Natural killer cell (primary cell): ENCODE measurements around the gene UBE2D2. TPM values are rescaled to one million over a fixed set of nuclear protein-coding genes. Genes with fewer than 3 reads are reported as not detected.

Experiments used
- ATAC-seq, 3 donors: fragments of 150-1000 bp in 2 of 3; fragments of 200-7000 bp in 1 of 3; cut with Tn5 transposase; 1 replicate in 1 of 3; 2 replicates in 2 of 3; pipeline ENCODE4 v1.10.0; 2021; ENCODE audit warnings: mild to moderate bottlenecking in 2 of 3, moderate library complexity in 2 of 3
- DNase-seq, 2 donors: peaks; one replicate each; pipeline versions ENCODE4 v3.0.0 to v3.0.0-alpha.2; 2013 to 2021; ENCODE audit warnings: mixed read lengths in 1 of 2
- H3K27ac ChIP-seq: one replicate; pipeline ENCODE4 v1.5.1; 2013; ENCODE audit warnings: mild to moderate bottlenecking, low read length
- H3K27me3 ChIP-seq: one replicate; pipeline ENCODE4 v1.6.1; 2013; ENCODE audit warnings: low read length; ENCODE audit not compliant: control insufficient read depth, insufficient read depth
- H3K36me3 ChIP-seq: one replicate; pipeline ENCODE4 v1.6.1; 2013; ENCODE audit warnings: low read length; ENCODE audit not compliant: control insufficient read depth, insufficient read depth
- H3K4me1 ChIP-seq: one replicate; pipeline ENCODE4 v1.6.1; 2013; ENCODE audit warnings: low read length; ENCODE audit not compliant: control insufficient read depth, insufficient read depth
- H3K4me3 ChIP-seq: one replicate; pipeline ENCODE4 v1.5.1; 2013; ENCODE audit warnings: low read length
- H3K9me3 ChIP-seq: one replicate; pipeline ENCODE4 v1.6.1; 2013; ENCODE audit warnings: low read length; ENCODE audit not compliant: control insufficient read depth, insufficient read depth
- H3K27ac Mint-ChIP-seq, 2 donors: one replicate each; pipeline ENCODE4 v1.8.0; 2022; ENCODE audit warnings: mild to moderate bottlenecking in 2 of 2, mixed read lengths in 2 of 2, moderate library complexity in 1 of 2
- H3K27me3 Mint-ChIP-seq, 2 donors: one replicate each; pipeline ENCODE4 v1.8.0; 2022; ENCODE audit warnings: low read depth in 2 of 2, mixed read lengths in 2 of 2
- H3K36me3 Mint-ChIP-seq: one replicate; pipeline ENCODE4 v1.8.0; 2022; ENCODE audit warnings: mixed read lengths
- H3K4me1 Mint-ChIP-seq, 2 donors: one replicate each; pipeline ENCODE4 v1.8.0; 2022; ENCODE audit warnings: mixed read lengths in 2 of 2
- H3K4me3 Mint-ChIP-seq: one replicate; pipeline ENCODE4 v1.8.0; 2022; ENCODE audit warnings: mild to moderate bottlenecking, moderate library complexity, mixed read lengths
- H3K9me3 Mint-ChIP-seq, 2 donors: one replicate each; pipeline ENCODE4 v1.8.0; 2022; ENCODE audit warnings: mixed read lengths in 2 of 2
- WGBS: methylation state at CpG from one replicate; pipeline ENCODE4 v1.1.7; 2013; ENCODE audit warnings: missing lambda C conversion rate; ENCODE audit not compliant: insufficient coverage; 5-methylcytosine and 5-hydroxymethylcytosine counted together
- intact Hi-C: fragments of 100-400 bp; cut with micrococcal nuclease; formaldehyde crosslinking; loops from one replicate; pipeline ENCODE4 v1.14.2; 2022
- total RNA-seq, 4 donors: library from RNA; stranded (reverse); fragments of 120-200 nt in 1 of 4; gene quantifications; one replicate each; pipeline versions ENCODE4 v1.2.3 to v1.2.4, GENCODE V29; 2013 to 2022
- TF ChIP-seq, protein P1 (sequence below): fragments of 200-600 bp; IDR thresholded peaks from one replicate; pipeline ENCODE4 v1.8.0; 2022; ENCODE audit warnings: antibody characterized with exemption

The UBE2D2 gene
- total RNA-seq, 3 donors from 2014 or later (not counting 1 experiment from before 2014, with no cell fraction given): 127 to 139 (median 131) TPM

DNA sequence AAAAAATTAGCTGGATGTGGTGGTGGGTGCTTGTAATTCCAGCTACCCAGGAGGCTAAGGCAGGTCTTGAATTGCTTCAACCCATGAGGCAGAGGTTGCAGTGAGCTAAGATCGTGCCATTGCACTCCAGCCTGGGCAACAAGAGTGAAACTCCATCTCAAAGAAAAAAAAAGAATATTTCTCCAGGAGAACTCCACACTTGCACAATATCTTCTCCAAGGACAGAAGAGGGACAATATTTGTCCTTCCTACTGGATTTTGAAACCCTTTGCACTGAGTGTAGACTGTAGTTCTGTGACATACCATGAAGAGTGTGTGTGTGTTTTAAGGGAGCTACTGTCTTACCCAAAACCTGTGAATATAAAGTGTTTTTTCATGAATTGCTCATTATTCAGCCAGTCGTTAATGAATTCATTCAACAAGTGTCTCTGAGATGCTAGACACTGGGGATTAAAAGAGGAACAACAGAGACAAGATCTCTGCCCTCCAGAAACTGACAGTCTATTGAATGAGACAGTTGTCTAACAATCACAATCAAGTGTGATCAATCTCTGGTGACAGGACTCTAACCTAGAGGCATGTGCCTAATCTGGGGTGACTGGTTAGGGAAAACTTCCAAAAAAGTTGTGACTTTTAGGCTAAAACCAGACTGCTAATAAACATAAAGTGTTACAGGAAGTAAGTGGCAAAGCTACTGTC lies 9.8 kb upstream of the UBE2D2 start:
- H3K4me1 Mint-ChIP-seq: peaks cover 0 to 5% of the 10 kb centered on the region in 2 donors
- ATAC-seq (no peak), DNase-seq (no peak)
- intact Hi-C loops: no loop called here
- no peaks in the 10 kb centered on the region for H3K27me3 ChIP-seq
- no peaks in the 10 kb centered on the region for H3K36me3 Mint-ChIP-seq
- no peaks in the 10 kb centered on the region for H3K9me3 Mint-ChIP-seq
- TF ChIP-seq, protein P1, sequence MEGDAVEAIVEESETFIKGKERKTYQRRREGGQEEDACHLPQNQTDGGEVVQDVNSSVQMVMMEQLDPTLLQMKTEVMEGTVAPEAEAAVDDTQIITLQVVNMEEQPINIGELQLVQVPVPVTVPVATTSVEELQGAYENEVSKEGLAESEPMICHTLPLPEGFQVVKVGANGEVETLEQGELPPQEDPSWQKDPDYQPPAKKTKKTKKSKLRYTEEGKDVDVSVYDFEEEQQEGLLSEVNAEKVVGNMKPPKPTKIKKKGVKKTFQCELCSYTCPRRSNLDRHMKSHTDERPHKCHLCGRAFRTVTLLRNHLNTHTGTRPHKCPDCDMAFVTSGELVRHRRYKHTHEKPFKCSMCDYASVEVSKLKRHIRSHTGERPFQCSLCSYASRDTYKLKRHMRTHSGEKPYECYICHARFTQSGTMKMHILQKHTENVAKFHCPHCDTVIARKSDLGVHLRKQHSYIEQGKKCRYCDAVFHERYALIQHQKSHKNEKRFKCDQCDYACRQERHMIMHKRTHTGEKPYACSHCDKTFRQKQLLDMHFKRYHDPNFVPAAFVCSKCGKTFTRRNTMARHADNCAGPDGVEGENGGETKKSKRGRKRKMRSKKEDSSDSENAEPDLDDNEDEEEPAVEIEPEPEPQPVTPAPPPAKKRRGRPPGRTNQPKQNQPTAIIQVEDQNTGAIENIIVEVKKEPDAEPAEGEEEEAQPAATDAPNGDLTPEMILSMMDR: no peak
- no peak overlapping the region for H3K27ac ChIP-seq
- H3K9me3 ChIP-seq: no peaks in the 10 kb centered on the region
- peaks cover 0 to 3% of the 10 kb centered on the region in 2 donors for H3K27me3 Mint-ChIP-seq
- 54% methylated on average over 2 of the region's 2 CpGs for WGBS
- no peak overlapping the region for H3K4me3 ChIP-seq
- no peaks in the 10 kb centered on the region for H3K36me3 ChIP-seq
- no peaks in the 10 kb centered on the region for H3K4me1 ChIP-seq
- H3K27ac Mint-ChIP-seq: no peak overlapping the region
- H3K4me3 Mint-ChIP-seq: no peak overlapping the region

DNA sequence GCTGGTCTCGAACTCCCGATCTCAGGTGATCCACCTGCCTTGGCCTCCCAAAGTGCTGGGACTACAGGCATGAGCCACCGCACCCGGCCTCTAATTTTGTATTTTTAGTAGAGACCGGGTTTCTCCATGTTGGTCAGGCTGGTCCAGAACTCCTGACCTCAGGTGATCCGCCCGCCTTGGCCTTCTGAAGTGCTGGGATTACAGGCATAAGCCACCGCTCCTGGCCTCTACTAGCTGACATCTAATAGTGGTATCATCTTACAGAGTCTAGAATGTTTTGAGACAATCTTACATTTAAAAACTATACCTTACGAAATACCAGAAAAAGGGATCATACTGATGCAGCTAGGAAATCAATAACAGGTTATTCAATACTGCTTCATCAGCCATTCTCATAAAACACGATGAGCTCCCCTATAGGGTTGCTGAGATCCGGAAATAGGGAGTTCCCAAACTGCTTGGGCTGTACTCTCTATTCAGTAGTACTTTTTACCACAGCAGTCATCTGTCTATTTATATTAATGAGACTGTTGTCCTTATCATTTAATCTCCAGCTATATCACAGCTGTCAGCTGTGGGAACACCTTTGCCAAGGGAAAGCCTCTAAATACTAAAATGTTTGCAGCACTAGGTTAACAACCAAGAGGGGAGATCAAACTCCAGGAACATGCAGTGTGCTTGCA lies 8.1 kb upstream of the UBE2D2 start:
- no peaks in the 10 kb centered on the region for H3K9me3 Mint-ChIP-seq
- Histone ChIP-seq H3K27me3 (no peaks in the 10 kb centered on the region), H3K4me3 (no peak overlapping the region), H3K36me3 (no peaks in the 10 kb centered on the region), H3K27ac (no peak overlapping the region), H3K9me3 (no peaks in the 10 kb centered on the region), H3K4me1 (no peaks in the 10 kb centered on the region)
- H3K27ac Mint-ChIP-seq: no peak overlapping the region
- intact Hi-C loops: no loop called here
- DNase-seq (no peak), ATAC-seq (no peak)
- H3K4me3 Mint-ChIP-seq: no peak overlapping the region
- TF ChIP-seq, protein P1: no peak
- peaks cover 0 to 5% of the 10 kb centered on the region in 2 donors for H3K4me1 Mint-ChIP-seq
- peaks cover 0 to 2% of the 10 kb centered on the region in 2 donors for H3K27me3 Mint-ChIP-seq
- WGBS: 92% methylated on average over 11 of the region's 11 CpGs
- H3K36me3 Mint-ChIP-seq: no peaks in the 10 kb centered on the region

DNA sequence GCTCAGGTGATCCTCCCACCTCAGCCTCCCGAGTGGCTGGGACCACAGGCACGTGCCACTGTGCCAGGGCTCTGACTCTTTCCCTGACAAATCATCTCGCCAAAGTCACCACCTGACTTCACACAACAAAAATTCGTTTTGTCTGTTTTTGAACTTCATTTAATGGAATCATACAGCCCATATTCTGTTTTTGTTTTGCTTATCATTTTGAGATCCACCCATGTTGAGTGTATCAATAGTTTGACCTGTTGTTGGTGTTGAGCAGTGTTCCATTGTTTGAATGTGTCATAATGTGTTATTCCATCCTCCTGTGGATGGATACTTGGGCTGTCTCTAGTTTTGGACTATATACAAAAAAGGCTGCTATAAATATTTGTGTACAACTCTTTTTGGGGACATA lies 6.9 kb upstream of the UBE2D2 start:
- no peaks in the 10 kb centered on the region for H3K9me3 ChIP-seq
- TF ChIP-seq, protein P1: no peak
- H3K27me3 ChIP-seq: no peaks in the 10 kb centered on the region
- H3K36me3 ChIP-seq: no peaks in the 10 kb centered on the region
- no peaks in the 10 kb centered on the region for H3K4me1 ChIP-seq
- intact Hi-C loops: no loop called here
- no peaks in the 10 kb centered on the region for H3K36me3 Mint-ChIP-seq
- H3K27ac Mint-ChIP-seq: no peak overlapping the region
- H3K27ac ChIP-seq: no peak overlapping the region
- 87% methylated on average over 4 of the region's 4 CpGs for WGBS
- no peaks in the 10 kb centered on the region for H3K9me3 Mint-ChIP-seq
- H3K4me1 Mint-ChIP-seq: peaks cover 0 to 5% of the 10 kb centered on the region in 2 donors
- H3K27me3 Mint-ChIP-seq: no peaks in the 10 kb centered on the region
- no peak overlapping the region for H3K4me3 Mint-ChIP-seq
- no peak for DNase-seq
- H3K4me3 ChIP-seq: no peak overlapping the region
- ATAC-seq: no peak
